Fibroblast of lung (primary cell): ENCODE results near the gene ALKBH6.

Experiments
- CTCF ChIP-seq, 2 donors: IDR thresholded peaks in 1 of 2; conservative IDR thresholded peaks in 1 of 2; 1 replicate in 1 of 2; 2 replicates in 1 of 2; pipeline ENCODE4 v1.5.1; 2011 to 2012; ENCODE audit warnings: low read length in 2 of 2, control low read depth in 1 of 2, inconsistent platforms in 1 of 2, low read depth in 1 of 2, mild to moderate bottlenecking in 1 of 2
- EZH2 ChIP-seq: IDR thresholded peaks from 2 replicates; pipeline ENCODE4 v1.5.1; 2012; ENCODE audit warnings: low read length, control low read depth, mild to moderate bottlenecking; ENCODE audit errors: missing control alignments

- TF ChIP-seq CTCF (conservative IDR thresholded peaks at IDR 0.05 in 1 of 2, IDR thresholded peaks at IDR 0.05 in 1 of 2; ENCODE audit: low read depth in 1 of 2, low read length in 2 of 2), result no peak
- no peak for TF ChIP-seq EZH2
Observed at GRCh38 chr19:35987571-35987896, 26.5 kb downstream of the ALKBH6 start.
